IPS-20b (cell line): Measurements from ENCODE around the gene METTL2B.
"Not testable (repeated sequence)": the region's sequence is repeated elsewhere in the genome, so short reads cannot be mapped to it uniquely, and the experiment has no call there.

Source experiments
- H3K27ac ChIP-seq: one replicate; pipeline ENCODE4 v1.5.1; 2013; ENCODE audit warnings: low read length
- H3K27me3 ChIP-seq: 2 replicates; pipeline ENCODE4 v1.6.1; 2013; ENCODE audit warnings: mild to moderate bottlenecking, low read length, inconsistent platforms; ENCODE audit not compliant: insufficient read depth
- H3K36me3 ChIP-seq: 2 replicates; pipeline ENCODE4 v1.6.1; 2013; ENCODE audit warnings: low read depth, mild to moderate bottlenecking, inconsistent platforms, low read length, moderate library complexity; ENCODE audit not compliant: insufficient read depth
- H3K4me1 ChIP-seq: 2 replicates; pipeline ENCODE4 v1.6.1; 2013; ENCODE audit warnings: mild to moderate bottlenecking, control low read depth, inconsistent platforms, low read length, moderate library complexity; ENCODE audit not compliant: insufficient read depth
- H3K4me3 ChIP-seq: 2 replicates; pipeline ENCODE4 v1.5.1; 2013; ENCODE audit warnings: mild to moderate bottlenecking, low read length, inconsistent platforms
- H3K9ac ChIP-seq: 2 replicates; pipeline ENCODE4 v1.6.1; 2013; ENCODE audit warnings: low read depth, mild to moderate bottlenecking, inconsistent platforms, low read length, moderate library complexity
- H3K9me3 ChIP-seq: 2 replicates; pipeline ENCODE4 v1.6.1; 2013; ENCODE audit warnings: mild to moderate bottlenecking, low read depth, low read length, inconsistent platforms; ENCODE audit not compliant: insufficient read depth

METTL2B gene

DNA sequence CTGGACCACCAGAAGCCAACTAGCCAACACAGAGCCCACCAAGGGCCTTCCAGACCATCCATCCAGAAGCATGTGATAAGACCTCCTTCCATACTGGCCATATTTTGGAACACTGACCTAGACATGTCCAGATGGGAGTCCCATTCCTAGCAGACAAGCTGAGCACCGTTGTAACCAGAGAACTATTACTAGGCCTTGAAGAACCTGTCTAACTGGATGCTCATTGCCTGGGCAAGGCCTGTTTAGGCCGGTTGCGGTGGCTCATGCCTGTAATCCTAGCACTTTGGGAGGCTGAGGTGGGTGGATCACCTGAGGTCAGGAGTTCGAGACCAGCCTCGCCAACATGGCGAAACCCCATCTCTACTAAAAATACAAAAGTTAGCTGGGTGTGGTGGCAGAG lies 19.2 kb upstream of the METTL2B start:
- peaks cover 16% of the 10 kb centered on the region for H3K4me1 ChIP-seq
- H3K9ac ChIP-seq = peak overlapping the region; percentile 100; the same call in 1 of the 2 replicates
- H3K27ac ChIP-seq, H3K27me3 ChIP-seq, H3K9me3 ChIP-seq: not testable (repeated sequence)
- H3K4me3 ChIP-seq = peak overlapping the region; percentile 100
- H3K36me3 ChIP-seq = peaks cover 28% of the 10 kb centered on the region

DNA sequence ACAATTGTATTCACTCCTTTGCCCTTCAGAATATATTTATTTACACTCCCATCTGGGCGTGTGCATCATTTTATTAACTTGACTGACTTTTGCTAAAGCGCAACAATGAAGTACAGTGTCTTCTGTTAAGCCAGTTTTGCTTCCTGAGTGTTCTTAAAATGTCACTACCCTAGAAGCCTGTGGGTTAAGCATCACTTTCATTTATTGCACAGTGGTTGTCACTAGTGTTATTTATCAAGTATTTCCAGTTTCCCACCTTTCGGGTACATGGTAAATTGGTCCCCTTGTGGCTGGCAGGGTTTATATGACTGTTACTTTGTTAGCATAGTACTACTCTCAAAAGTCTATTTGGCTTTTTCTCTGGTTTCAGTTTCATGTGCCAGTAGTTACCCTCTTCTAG lies 17.6 kb upstream of the METTL2B start:
- no peak overlapping the region for H3K9ac ChIP-seq
- peaks cover 6% of the 10 kb centered on the region; the same call in 1 of the 2 replicates for H3K27me3 ChIP-seq
- no peaks in the 10 kb centered on the region for H3K9me3 ChIP-seq
- no peak overlapping the region for H3K27ac ChIP-seq
- H3K4me1 ChIP-seq = peaks cover 13% of the 10 kb centered on the region
- H3K36me3 ChIP-seq = peaks cover 28% of the 10 kb centered on the region
- no peak overlapping the region for H3K4me3 ChIP-seq

DNA sequence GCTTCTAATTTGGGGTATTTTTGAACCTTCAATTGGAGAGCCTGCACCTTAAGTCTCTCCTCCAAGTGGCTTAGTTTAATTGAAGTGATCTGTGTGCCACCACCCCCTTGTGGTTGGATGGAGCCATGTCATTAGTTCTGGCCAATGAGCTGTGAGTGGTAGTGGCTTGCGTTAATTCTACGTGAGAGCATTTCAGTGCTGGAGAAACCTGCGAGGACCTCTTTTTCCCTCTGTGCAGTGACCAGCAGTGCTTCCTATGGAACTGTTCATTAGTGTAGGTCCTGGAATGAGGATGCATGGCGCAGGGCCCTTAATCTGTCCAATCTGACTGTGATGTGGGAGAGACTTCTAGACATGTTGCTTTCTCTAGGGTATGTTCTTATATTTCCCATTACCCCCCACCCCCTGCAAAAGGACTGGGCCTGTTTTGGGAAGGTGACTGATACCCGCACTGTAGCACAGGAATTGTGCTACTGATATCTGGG lies 17.1 kb upstream of the METTL2B start:
- H3K4me1 ChIP-seq = peaks cover 9% of the 10 kb centered on the region
- H3K4me3 ChIP-seq = no peak overlapping the region
- H3K9me3 ChIP-seq = no peaks in the 10 kb centered on the region
- peaks cover 6% of the 10 kb centered on the region; the same call in 1 of the 2 replicates for H3K27me3 ChIP-seq
- peaks cover 28% of the 10 kb centered on the region for H3K36me3 ChIP-seq
- no peak overlapping the region for H3K27ac ChIP-seq
- H3K9ac ChIP-seq = 0 out of 2 replicates have a peak overlapping the region, but pooled peaks have one; percentile 18

DNA sequence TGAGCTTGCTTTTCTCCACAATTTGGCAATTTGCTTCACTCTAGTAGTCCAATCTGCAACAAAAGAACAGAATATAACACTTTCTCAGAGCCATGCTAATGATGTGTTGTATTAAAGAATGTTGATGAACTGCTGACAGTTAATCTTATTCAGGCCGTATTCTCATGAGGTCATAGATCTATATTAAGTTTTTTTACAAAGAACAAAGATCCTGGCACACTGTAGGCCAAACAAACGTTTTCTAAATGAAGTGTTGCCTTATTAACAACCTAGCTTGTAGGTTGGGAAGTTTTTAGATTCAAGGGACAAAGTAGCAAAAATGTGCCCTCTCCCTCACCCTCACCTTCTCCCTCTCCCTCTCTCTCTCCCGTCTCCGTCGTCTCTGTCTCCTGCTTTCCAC lies 14.1 kb upstream of the METTL2B start:
- Histone ChIP-seq H3K36me3 (peaks cover 22% of the 10 kb centered on the region), H3K9ac (no peak overlapping the region)

DNA sequence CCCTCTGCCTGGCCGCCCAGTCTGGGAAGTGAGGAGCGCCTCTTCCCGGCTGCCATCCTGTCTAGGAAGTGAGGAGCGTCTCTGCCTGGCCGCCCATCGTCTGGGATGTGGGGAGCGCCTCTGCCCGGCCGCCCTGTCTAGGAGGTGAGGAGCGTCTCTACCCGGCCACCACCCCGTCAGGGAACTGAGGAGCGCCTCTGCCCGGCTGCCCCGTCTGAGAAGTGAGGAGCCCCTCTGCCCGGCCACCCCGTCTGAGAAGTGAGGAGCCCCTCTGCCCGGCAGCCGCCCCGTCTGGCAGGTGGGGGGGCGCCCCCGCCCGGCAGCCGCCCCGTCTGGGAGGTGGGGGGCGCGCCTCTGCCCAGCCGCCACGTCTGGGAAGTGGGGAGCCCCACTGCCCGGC lies 13.2 kb upstream of the METTL2B start:
- H3K4me1 ChIP-seq, H3K27me3 ChIP-seq, H3K9me3 ChIP-seq, H3K4me3 ChIP-seq, H3K27ac ChIP-seq, H3K9ac ChIP-seq: not testable (repeated sequence)
- H3K36me3 ChIP-seq = peaks cover 13% of the 10 kb centered on the region

More for the DNA sequence above, 14.1 kb upstream of the METTL2B start:
- no peaks in the 10 kb centered on the region; the same call in none of the 2 replicates for H3K4me1 ChIP-seq
- H3K4me3 ChIP-seq = no peak overlapping the region
- H3K27me3 ChIP-seq = no peaks in the 10 kb centered on the region
- no peaks in the 10 kb centered on the region for H3K9me3 ChIP-seq
- no peak overlapping the region for H3K27ac ChIP-seq

DNA sequence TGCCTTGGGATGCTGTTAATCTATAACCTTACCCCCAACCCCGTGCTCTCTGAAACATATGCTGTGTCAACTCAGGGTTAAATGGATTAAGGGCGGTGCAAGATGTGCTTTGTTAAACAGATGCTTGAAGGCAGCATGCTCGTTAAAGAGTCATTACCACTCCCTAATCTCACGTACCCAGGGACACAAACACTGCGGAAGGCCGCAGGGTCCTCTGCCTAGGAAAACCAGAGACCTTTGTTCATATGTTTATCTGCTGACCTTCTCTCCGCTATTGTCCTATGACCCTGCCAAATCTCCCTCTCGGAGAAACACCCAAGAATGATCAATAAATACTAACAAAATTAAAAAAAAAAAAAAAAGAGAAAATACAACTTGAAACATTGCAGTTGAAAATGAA lies 12.6 kb upstream of the METTL2B start:
- not testable (repeated sequence) for H3K9me3 ChIP-seq, H3K36me3 ChIP-seq, H3K27ac ChIP-seq, H3K4me3 ChIP-seq, H3K27me3 ChIP-seq, H3K4me1 ChIP-seq, H3K9ac ChIP-seq

DNA sequence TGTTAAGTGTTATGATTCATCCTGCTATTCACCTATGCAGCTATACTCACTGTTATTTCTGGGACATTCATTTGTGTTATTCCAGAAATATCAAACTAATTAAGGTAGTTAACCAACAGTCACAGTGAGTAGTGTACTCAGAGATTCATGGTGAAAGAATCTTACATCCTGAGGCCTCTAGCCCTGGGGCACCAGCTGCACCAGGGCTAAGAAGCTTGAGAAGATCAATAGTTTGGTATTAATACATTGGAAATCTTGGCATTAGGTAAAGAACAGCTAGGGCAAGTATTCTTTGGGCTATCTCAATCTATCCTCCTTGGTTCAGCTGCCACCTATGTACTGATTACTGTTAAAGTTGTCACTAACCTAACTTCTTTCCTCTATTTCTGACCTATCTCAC lies 9.7 kb upstream of the METTL2B start:
- H3K9me3 ChIP-seq, H3K27ac ChIP-seq, H3K36me3 ChIP-seq, H3K4me3 ChIP-seq, H3K9ac ChIP-seq, H3K27me3 ChIP-seq, H3K4me1 ChIP-seq: not testable (repeated sequence)

DNA sequence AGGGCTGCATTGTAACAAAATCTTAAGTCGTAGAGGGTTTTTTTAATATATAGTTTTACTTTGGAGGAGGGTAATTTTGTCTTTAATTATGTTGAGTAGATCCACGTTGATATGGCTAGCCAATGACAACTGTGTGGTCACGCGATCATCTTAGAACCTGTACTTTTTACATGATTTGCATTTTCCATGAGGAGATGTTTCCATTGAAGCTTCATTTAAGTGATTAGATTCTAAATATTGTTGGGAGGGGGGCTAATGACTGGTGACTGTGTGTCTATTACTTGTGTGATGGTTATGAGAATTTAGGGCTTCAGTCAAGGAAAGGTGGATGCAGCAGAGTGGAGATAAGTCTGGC lies 765 bp downstream of the METTL2B start:
- H3K9me3 ChIP-seq, H3K27me3 ChIP-seq, H3K4me1 ChIP-seq: not testable (repeated sequence)
- Histone ChIP-seq H3K9ac (peak overlapping the region; percentile 96), H3K27ac (peak overlapping the region; percentile 91), H3K36me3 (peaks cover 34% of the 10 kb centered on the region), H3K4me3 (peak overlapping the region; percentile 92)

DNA sequence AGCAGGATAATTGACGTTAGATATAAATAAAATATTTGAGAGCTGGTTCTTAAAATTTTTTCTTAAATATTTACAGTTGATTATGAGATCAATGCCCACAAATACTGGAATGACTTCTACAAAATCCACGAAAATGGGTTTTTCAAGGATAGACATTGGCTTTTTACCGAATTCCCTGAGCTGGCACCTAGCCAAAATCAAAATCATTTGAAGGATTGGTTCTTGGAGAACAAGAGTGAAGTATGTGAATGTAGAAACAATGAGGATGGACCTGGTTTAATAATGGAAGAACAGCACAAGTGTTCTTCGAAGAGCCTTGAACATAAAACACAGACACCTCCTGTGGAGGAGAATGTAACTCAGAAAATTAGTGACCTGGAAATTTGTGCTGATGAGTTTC lies 2.5 kb downstream of the METTL2B start:
- H3K9me3 ChIP-seq, H3K27ac ChIP-seq, H3K9ac ChIP-seq, H3K27me3 ChIP-seq, H3K4me1 ChIP-seq, H3K4me3 ChIP-seq: not testable (repeated sequence)
- peaks cover 39% of the 10 kb centered on the region for H3K36me3 ChIP-seq

DNA sequence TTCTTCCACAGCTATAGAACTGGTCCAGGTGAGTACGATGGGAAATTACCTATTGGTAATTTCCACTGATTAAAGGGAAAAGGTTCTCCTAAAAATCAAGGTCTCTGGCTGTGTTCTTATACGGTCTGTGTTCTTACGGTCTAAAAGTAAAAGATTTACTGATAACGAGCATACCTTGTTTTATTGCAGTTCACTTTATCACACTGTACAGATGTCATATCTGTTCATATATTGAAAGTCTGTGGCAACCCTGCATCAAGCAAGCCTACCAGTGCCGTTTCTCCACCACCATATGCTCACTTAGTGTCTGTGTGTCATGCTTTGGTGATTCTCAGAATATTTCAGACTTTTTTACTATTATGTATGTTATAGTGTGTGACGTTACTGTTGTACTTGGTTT lies 11.6 kb downstream of the METTL2B start:
- H3K4me3 ChIP-seq, H3K9ac ChIP-seq, H3K27ac ChIP-seq, H3K4me1 ChIP-seq, H3K27me3 ChIP-seq, H3K9me3 ChIP-seq: not testable (repeated sequence)
- peaks cover 12% of the 10 kb centered on the region; the same call in 1 of the 2 replicates for H3K36me3 ChIP-seq

DNA sequence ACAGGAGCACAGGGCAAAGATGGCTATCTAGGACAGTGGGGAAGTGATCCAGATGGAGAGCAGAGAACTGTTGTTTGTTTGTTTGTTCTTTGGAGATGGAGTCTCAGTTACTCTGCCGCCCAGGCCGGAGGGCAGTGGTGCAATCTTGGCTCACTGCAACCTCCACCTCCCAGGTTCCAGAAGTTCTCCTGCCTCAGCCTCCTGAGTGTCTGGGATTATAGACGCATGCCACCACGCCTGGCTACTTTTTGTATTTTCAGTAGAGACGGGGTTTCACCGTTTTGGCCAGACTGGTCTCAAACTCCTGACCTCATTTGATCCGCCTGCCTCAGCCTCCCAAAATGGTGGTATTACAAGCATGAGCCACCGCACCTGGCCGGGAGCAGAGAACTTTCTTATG lies 20.9 kb downstream of the METTL2B start:
- Histone ChIP-seq H3K4me3 (no peak overlapping the region), H3K9me3 (no peaks in the 10 kb centered on the region), H3K9ac (no peak overlapping the region), H3K4me1 (no peaks in the 10 kb centered on the region), H3K27ac (no peak overlapping the region), H3K36me3 (peaks cover 77% of the 10 kb centered on the region), H3K27me3 (no peaks in the 10 kb centered on the region)

DNA sequence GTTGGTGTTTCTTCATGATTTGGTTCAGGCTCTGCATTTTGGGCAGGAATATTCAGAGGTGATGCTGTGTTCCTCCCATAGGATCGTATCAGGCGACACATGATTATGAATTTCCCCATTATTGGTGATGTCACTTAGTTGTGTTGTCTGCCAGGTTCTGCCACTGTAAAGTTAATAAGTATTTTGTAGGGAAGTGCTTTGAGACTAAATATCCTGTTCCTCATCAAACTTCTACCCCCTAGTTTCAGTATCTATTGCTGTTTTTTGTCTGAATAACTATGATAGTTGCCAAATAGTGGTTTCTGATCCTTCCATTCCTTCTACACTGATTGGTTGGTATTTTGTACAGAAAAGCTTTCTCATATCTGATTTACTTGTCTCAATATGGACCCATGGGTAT lies 28.9 kb downstream of the METTL2B start:
- not testable (repeated sequence) for H3K9ac ChIP-seq, H3K4me3 ChIP-seq, H3K27me3 ChIP-seq, H3K27ac ChIP-seq, H3K4me1 ChIP-seq, H3K9me3 ChIP-seq
- H3K36me3 ChIP-seq = peaks cover 20% of the 10 kb centered on the region

DNA sequence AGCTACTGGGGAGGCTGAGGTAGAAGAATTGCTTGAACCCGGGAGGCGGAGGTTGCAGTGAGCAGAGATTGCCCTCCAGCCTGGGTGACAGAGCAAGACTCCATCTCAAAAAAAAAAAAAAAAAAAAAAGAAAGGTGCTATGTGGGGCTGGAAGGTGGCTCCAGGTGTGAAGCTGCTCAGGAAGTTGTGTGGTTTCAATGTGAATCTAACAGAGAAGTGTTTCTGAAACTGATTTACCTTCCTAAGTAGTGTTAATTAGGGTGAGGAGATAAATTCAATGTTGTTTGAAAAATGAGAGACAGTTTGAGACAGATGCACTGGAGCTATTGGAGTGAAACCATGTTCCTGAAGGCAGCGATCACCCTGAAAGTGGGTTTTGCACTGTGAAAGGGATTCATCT lies 30.3 kb downstream of the METTL2B start:
- not testable (repeated sequence) for H3K9me3 ChIP-seq, H3K27ac ChIP-seq, H3K27me3 ChIP-seq, H3K4me1 ChIP-seq, H3K36me3 ChIP-seq, H3K4me3 ChIP-seq, H3K9ac ChIP-seq
